Measurements from ENCODE around the gene MTFR1L.

The MTFR1L gene

GRCh38 chr1:25807480-25808390, 12.0 kb upstream of the MTFR1L start:
- DNase-seq (ENCODE audit: low spot score), result no peak

GRCh38 chr1:25808481-25809244, 11.1 kb upstream of the MTFR1L start:
- no peak for DNase-seq (ENCODE audit: low spot score)

GRCh38 chr1:25809283-25809926, 10.3 kb upstream of the MTFR1L start:
- DNase-seq (ENCODE audit: low spot score), result no peak

- no peak for DNase-seq (ENCODE audit: low spot score)
These were observed 9.8 kb upstream of the MTFR1L start for GRCh38 chr1:25809929-25810328.

GRCh38 chr1:25810341-25811299, 9.1 kb upstream of the MTFR1L start:
- peak; percentile 86 for DNase-seq (ENCODE audit: low spot score)

GRCh38 chr1:25811384-25812082, 8.2 kb upstream of the MTFR1L start:
- DNase-seq (ENCODE audit: low spot score), result no peak

- DNase-seq (ENCODE audit: low spot score), result no peak
These were observed 6.6 kb upstream of the MTFR1L start for GRCh38 chr1:25813071-25813733.

- no peak for DNase-seq (ENCODE audit: low spot score)
These were observed 5.9 kb upstream of the MTFR1L start for GRCh38 chr1:25813734-25814471.

- no peak for DNase-seq (ENCODE audit: low spot score)
These were observed 5.1 kb upstream of the MTFR1L start for GRCh38 chr1:25814549-25815087.

- DNase-seq (ENCODE audit: low spot score), result no peak
These were observed 4.3 kb upstream of the MTFR1L start for GRCh38 chr1:25815208-25816111.

GRCh38 chr1:25816112-25816718, 3.5 kb upstream of the MTFR1L start:
- no peak for DNase-seq (ENCODE audit: low spot score)

GRCh38 chr1:25817840-25818501, 1.8 kb upstream of the MTFR1L start:
- DNase-seq (ENCODE audit: low spot score), result no peak

- no peak for DNase-seq (ENCODE audit: low spot score)
These were observed 1.2 kb upstream of the MTFR1L start for GRCh38 chr1:25818569-25818968.

GRCh38 chr1:25820247-25821111, 725 bp downstream of the MTFR1L start:
- DNase-seq (ENCODE audit: low spot score), result peak; percentile 84

GRCh38 chr1:25821112-25821476, 1.3 kb downstream of the MTFR1L start:
- no peak for DNase-seq (ENCODE audit: low spot score)

- DNase-seq (ENCODE audit: low spot score), result peak; percentile 55
These were observed 1.9 kb downstream of the MTFR1L start for GRCh38 chr1:25821630-25822091.

Data from AG20443 (cell line).